Measurements from ENCODE around the gene TFDP2.

DNA sequence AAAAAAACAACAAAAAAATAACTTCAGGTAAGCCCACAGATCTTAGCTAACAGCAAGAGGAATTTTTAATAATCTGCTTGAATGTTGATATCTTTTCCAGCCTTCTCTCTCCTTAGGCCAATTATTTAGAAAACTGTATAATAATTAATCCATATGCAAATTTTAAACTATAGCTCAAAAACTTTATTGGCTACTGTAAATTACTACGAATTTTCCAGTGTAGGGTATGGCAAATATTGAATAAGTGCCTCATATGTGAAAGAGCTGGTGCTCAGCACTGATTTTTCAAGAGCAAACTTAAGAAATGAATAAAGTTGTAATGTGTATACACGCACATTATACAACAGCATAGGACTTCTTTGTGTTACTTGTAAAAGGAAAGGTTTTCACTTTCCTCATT lies 123.0 kb downstream of the TFDP2 start:
- TF ChIP-seq, protein P1, sequence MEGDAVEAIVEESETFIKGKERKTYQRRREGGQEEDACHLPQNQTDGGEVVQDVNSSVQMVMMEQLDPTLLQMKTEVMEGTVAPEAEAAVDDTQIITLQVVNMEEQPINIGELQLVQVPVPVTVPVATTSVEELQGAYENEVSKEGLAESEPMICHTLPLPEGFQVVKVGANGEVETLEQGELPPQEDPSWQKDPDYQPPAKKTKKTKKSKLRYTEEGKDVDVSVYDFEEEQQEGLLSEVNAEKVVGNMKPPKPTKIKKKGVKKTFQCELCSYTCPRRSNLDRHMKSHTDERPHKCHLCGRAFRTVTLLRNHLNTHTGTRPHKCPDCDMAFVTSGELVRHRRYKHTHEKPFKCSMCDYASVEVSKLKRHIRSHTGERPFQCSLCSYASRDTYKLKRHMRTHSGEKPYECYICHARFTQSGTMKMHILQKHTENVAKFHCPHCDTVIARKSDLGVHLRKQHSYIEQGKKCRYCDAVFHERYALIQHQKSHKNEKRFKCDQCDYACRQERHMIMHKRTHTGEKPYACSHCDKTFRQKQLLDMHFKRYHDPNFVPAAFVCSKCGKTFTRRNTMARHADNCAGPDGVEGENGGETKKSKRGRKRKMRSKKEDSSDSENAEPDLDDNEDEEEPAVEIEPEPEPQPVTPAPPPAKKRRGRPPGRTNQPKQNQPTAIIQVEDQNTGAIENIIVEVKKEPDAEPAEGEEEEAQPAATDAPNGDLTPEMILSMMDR (IDR thresholded peaks at IDR 0.05; ENCODE audit: low read depth, low read length, poor library complexity, severe bottlenecking), result no peak
- TF ChIP-seq EZH2phosphoT487 (IDR thresholded peaks at IDR 0.05; ENCODE audit: borderline replicate concordance, low read length), result no peak

All from DOHH2 (cell line).